H9 (cell line): Measurements from ENCODE around the gene GANAB. TPM values are rescaled to one million over a fixed set of nuclear protein-coding genes. Genes with fewer than 3 reads are reported as not detected.

Experiments
- DNase-seq: peaks from one replicate; pipeline ENCODE4 v3.0.0-alpha.2; 2017
- H2AFZ ChIP-seq: one replicate; pipeline ENCODE4 v1.6.1; 2013; ENCODE audit warnings: mild to moderate bottlenecking, low read length, control low read depth, moderate library complexity
- H2AK5ac ChIP-seq: 2 replicates; pipeline ENCODE4 v1.6.1; 2013; ENCODE audit warnings: low read length, control low read depth, mixed read lengths; ENCODE audit not compliant: insufficient read length
- H2BK120ac ChIP-seq: one replicate; pipeline ENCODE4 v1.6.1; 2013; ENCODE audit warnings: low read depth, mild to moderate bottlenecking, low read length, control low read depth, inconsistent platforms; ENCODE audit not compliant: poor library complexity, severe bottlenecking
- H2BK12ac ChIP-seq: 2 replicates; pipeline ENCODE4 v1.6.1; 2013; ENCODE audit warnings: low read length, control low read depth, mixed read lengths, low read depth; ENCODE audit not compliant: insufficient read length
- H2BK15ac ChIP-seq: 2 replicates; pipeline ENCODE4 v1.6.1; 2013; ENCODE audit warnings: low read depth, low read length, control low read depth
- H2BK20ac ChIP-seq: one replicate; pipeline ENCODE4 v1.6.1; 2013; ENCODE audit warnings: low read depth, mild to moderate bottlenecking, low read length, control low read depth, inconsistent platforms; ENCODE audit not compliant: poor library complexity, severe bottlenecking
- H2BK5ac ChIP-seq: 2 replicates; pipeline ENCODE4 v1.6.1; 2013; ENCODE audit warnings: low read length, control low read depth, mixed read lengths; ENCODE audit not compliant: insufficient read length
- H3K14ac ChIP-seq: 2 replicates; pipeline ENCODE4 v1.6.1; 2013; ENCODE audit warnings: low read length, control low read depth; ENCODE audit not compliant: insufficient read depth
- H3K18ac ChIP-seq: 2 replicates; pipeline ENCODE4 v1.6.1; 2013; ENCODE audit warnings: low read depth, mild to moderate bottlenecking, mixed read lengths, low read length, control low read depth; ENCODE audit not compliant: insufficient read length
- H3K23ac ChIP-seq: 2 replicates; pipeline ENCODE4 v1.6.1; 2013; ENCODE audit warnings: low read length, control low read depth, mixed read lengths, low read depth; ENCODE audit not compliant: insufficient read length
- H3K23me2 ChIP-seq: 2 replicates; pipeline ENCODE4 v1.6.1; 2013; ENCODE audit warnings: low read depth, mild to moderate bottlenecking, mixed read lengths, low read length, control low read depth; ENCODE audit not compliant: insufficient read length, poor library complexity, severe bottlenecking
- H3K27ac ChIP-seq: 2 replicates; pipeline ENCODE4 v1.5.1; 2013; ENCODE audit warnings: low read length, control low read depth, mixed read lengths, low read depth; ENCODE audit not compliant: insufficient read length
- H3K27me3 ChIP-seq: 2 replicates; pipeline ENCODE4 v1.6.1; 2013; ENCODE audit warnings: low read length, control low read depth, inconsistent platforms; ENCODE audit not compliant: insufficient read depth
- H3K4ac ChIP-seq: 2 replicates; pipeline ENCODE4 v1.6.1; 2013; ENCODE audit warnings: low read depth, mild to moderate bottlenecking, control low read depth, inconsistent platforms, low read length, moderate library complexity
- H3K4me1 ChIP-seq: 2 replicates; pipeline ENCODE4 v1.6.1; 2013; ENCODE audit warnings: low read length, control low read depth, inconsistent platforms; ENCODE audit not compliant: insufficient read depth
- H3K4me2 ChIP-seq: 2 replicates; pipeline ENCODE4 v1.6.1; 2013; ENCODE audit warnings: low read length, control low read depth, mixed read lengths; ENCODE audit not compliant: insufficient read length, insufficient read depth
- H3K56ac ChIP-seq: 2 replicates; pipeline ENCODE4 v1.6.1; 2013; ENCODE audit warnings: low read depth, mild to moderate bottlenecking, mixed read lengths, low read length, control low read depth; ENCODE audit not compliant: insufficient read length
- H3K79me1 ChIP-seq: 2 replicates; pipeline ENCODE4 v1.6.1; 2013; ENCODE audit warnings: low read depth, mild to moderate bottlenecking, moderate library complexity, low read length, control low read depth, inconsistent platforms; ENCODE audit not compliant: insufficient read depth, poor library complexity, severe bottlenecking
- H3K79me2 ChIP-seq: 2 replicates; pipeline ENCODE4 v1.6.1; 2013; ENCODE audit warnings: low read length, control low read depth, inconsistent platforms; ENCODE audit not compliant: insufficient read depth
- H3K9ac ChIP-seq: 2 replicates; pipeline ENCODE4 v1.6.1; 2013; ENCODE audit warnings: low read length, control low read depth, mixed read lengths; ENCODE audit not compliant: insufficient read length; ENCODE audit errors: extremely low read depth
- H3K9me3 ChIP-seq: one replicate; pipeline ENCODE4 v1.6.1; 2013; ENCODE audit warnings: low read depth, low read length, inconsistent platforms; ENCODE audit not compliant: control insufficient read depth
- H3T11ph ChIP-seq: one replicate; pipeline ENCODE4 v1.6.1; 2013; ENCODE audit warnings: mild to moderate bottlenecking, low read length, control low read depth, inconsistent platforms
- H4K20me1 ChIP-seq: one replicate; pipeline ENCODE4 v1.6.1; 2013; ENCODE audit not compliant: control insufficient read depth, insufficient read length, insufficient read depth
- H4K5ac ChIP-seq: 2 replicates; pipeline ENCODE4 v1.6.1; 2013; ENCODE audit warnings: low read depth, mild to moderate bottlenecking, mixed read lengths, low read length, control low read depth; ENCODE audit not compliant: insufficient read length
- H4K8ac ChIP-seq: replicated peaks from 2 replicates; pipeline ENCODE4 v1.6.1; 2013; ENCODE audit warnings: low read length, control low read depth, mixed read lengths, low read depth; ENCODE audit not compliant: insufficient read length
- H4K91ac ChIP-seq: 2 replicates; pipeline ENCODE4 v1.6.1; 2013; ENCODE audit warnings: low read depth, mild to moderate bottlenecking, moderate library complexity, mixed read lengths, low read length, control low read depth; ENCODE audit not compliant: insufficient read length
- H3K27ac Mint-ChIP-seq, 3 experiments: 2 replicates in 2 of 3; 3 replicates in 1 of 3; pipeline ENCODE4 v1.8.0; 2020 to 2021; ENCODE audit warnings: mixed read lengths in 3 of 3, mild to moderate bottlenecking in 1 of 3, moderate library complexity in 1 of 3
- H3K27me3 Mint-ChIP-seq: 2 replicates; pipeline ENCODE4 v1.8.0; 2021; ENCODE audit warnings: low read depth, mild to moderate bottlenecking, moderate library complexity, mixed read lengths
- H3K36me3 Mint-ChIP-seq, 3 experiments: 2 replicates in 2 of 3; 3 replicates in 1 of 3; pipeline ENCODE4 v1.8.0; 2020 to 2021; ENCODE audit warnings: low read depth in 3 of 3, mixed read lengths in 3 of 3; ENCODE audit not compliant: insufficient read depth in 1 of 3
- H3K4me1 Mint-ChIP-seq, 2 experiments: 2 replicates each; pipeline ENCODE4 v1.8.0; 2020; ENCODE audit warnings: mixed read lengths in 2 of 2
- H3K4me3 Mint-ChIP-seq, 2 experiments: 2 replicates in 1 of 2; 3 replicates in 1 of 2; pipeline ENCODE4 v1.8.0; 2020 to 2021; ENCODE audit warnings: mild to moderate bottlenecking in 2 of 2, mixed read lengths in 2 of 2, moderate library complexity in 1 of 2
- H3K9me3 Mint-ChIP-seq, 2 experiments: 2 replicates in 1 of 2; 3 replicates in 1 of 2; pipeline ENCODE4 v1.8.0; 2020; ENCODE audit warnings: mild to moderate bottlenecking in 2 of 2, mixed read lengths in 2 of 2, moderate library complexity in 1 of 2
- WGBS: extraction: QIAGEN DNeasy Blood & Tissue Kit; methylation state at CpG from one replicate; pipeline ENCODE4 v1.1.7; 2013; ENCODE audit warnings: missing lambda C conversion rate, low lambda C conversion rate, mixed read lengths; ENCODE audit not compliant: insufficient read length; ENCODE audit errors: extremely low coverage; 5-methylcytosine and 5-hydroxymethylcytosine counted together
- total RNA-seq: library from RNA; stranded (reverse); gene quantifications from 2 replicates; pipeline ENCODE4 v1.2.1, GENCODE V29; 2021
- TF ChIP-seq, protein P1 (sequence below): fragments of 200-600 bp; sonication (generic); conservative IDR thresholded peaks from 3 replicates; pipeline ENCODE4 v1.8.0; 2021; ENCODE audit warnings: antibody characterized with exemption, mild to moderate bottlenecking

GANAB gene
- total RNA-seq, 1 experiment from 2014 or later: 387 TPM

DNA sequence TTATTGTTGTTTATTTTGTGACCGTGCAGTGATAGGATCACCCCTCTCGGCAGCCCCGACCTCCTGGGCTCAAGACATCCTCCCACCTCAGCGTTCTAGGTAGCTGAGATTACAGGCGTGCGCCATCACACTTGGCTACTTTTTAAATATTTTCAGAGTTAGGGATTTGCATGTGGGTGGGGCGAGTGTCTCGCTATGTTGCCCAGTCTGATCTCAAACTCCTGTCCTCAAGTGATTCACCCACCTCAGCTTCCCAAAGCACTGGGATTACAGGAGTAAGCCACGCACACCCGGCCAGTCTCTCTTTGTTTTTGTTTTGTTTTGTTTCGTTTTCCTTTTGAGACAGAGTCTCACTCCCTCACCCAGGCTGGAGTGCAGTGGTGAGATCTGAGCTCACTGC is 7.9 kb upstream of the GANAB start:
- no peak overlapping the region for H2AK5ac ChIP-seq
- Mint-ChIP-seq H3K4me3 (peak overlapping the region in 1 of 2 experiments; percentile 60; a peak in 1 of 5 replicates), H3K9me3 (no peaks in the 10 kb centered on the region), H3K4me1 (peaks cover 4 to 9% of the 10 kb centered on the region in 2 experiments), H3K36me3 (peaks cover 5 to 14% (median 7%) of the 10 kb centered on the region in 3 experiments; a peak in 6 of 7 replicates), H3K27ac (no peak overlapping the region; a peak in 1 of 7 replicates), H3K27me3 (no peaks in the 10 kb centered on the region)
- no peak overlapping the region for H3K23ac ChIP-seq
- H2BK120ac ChIP-seq: no peak overlapping the region
- no peaks in the 10 kb centered on the region for H3K9me3 ChIP-seq
- no peak overlapping the region for H3K14ac ChIP-seq
- H3K4me1 ChIP-seq: no peaks in the 10 kb centered on the region
- no peak overlapping the region for H3K4me2 ChIP-seq
- H3K9ac ChIP-seq: no peak overlapping the region
- H3K27ac ChIP-seq: no peak overlapping the region
- H3K56ac ChIP-seq: no peak overlapping the region
- WGBS: no CpG with 5 or more reads among the region's 11 CpGs
- H3K79me2 ChIP-seq: peaks cover 4% of the 10 kb centered on the region; the same call in 1 of the 2 replicates
- no peak overlapping the region for H3K18ac ChIP-seq
- H2AFZ ChIP-seq: no peak overlapping the region
- no peak overlapping the region for H4K8ac ChIP-seq
- no peaks in the 10 kb centered on the region for H4K20me1 ChIP-seq
- no peak overlapping the region for H2BK20ac ChIP-seq
- no peak overlapping the region for H3K4ac ChIP-seq
- DNase-seq: no peak
- H2BK15ac ChIP-seq: no peak overlapping the region
- H4K91ac ChIP-seq: no peak overlapping the region
- no peak overlapping the region for H3T11ph ChIP-seq
- TF ChIP-seq, protein P1, sequence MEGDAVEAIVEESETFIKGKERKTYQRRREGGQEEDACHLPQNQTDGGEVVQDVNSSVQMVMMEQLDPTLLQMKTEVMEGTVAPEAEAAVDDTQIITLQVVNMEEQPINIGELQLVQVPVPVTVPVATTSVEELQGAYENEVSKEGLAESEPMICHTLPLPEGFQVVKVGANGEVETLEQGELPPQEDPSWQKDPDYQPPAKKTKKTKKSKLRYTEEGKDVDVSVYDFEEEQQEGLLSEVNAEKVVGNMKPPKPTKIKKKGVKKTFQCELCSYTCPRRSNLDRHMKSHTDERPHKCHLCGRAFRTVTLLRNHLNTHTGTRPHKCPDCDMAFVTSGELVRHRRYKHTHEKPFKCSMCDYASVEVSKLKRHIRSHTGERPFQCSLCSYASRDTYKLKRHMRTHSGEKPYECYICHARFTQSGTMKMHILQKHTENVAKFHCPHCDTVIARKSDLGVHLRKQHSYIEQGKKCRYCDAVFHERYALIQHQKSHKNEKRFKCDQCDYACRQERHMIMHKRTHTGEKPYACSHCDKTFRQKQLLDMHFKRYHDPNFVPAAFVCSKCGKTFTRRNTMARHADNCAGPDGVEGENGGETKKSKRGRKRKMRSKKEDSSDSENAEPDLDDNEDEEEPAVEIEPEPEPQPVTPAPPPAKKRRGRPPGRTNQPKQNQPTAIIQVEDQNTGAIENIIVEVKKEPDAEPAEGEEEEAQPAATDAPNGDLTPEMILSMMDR: no peak
- H3K23me2 ChIP-seq: peaks cover 4% of the 10 kb centered on the region
- no peak overlapping the region for H2BK12ac ChIP-seq
- no peak overlapping the region for H4K5ac ChIP-seq
- no peaks in the 10 kb centered on the region for H3K27me3 ChIP-seq
- H3K79me1 ChIP-seq: no peaks in the 10 kb centered on the region
- no peak overlapping the region for H2BK5ac ChIP-seq
